GM12801 (cell line): ENCODE data around the gene HIVEP2.

Experiments
- TF ChIP-seq, protein P1 (sequence below): IDR thresholded peaks from one replicate; pipeline ENCODE4 v1.5.1; 2011; ENCODE audit warnings: control low read depth; ENCODE audit not compliant: insufficient read length; ENCODE audit errors: extremely low read depth

The HIVEP2 gene

DNA sequence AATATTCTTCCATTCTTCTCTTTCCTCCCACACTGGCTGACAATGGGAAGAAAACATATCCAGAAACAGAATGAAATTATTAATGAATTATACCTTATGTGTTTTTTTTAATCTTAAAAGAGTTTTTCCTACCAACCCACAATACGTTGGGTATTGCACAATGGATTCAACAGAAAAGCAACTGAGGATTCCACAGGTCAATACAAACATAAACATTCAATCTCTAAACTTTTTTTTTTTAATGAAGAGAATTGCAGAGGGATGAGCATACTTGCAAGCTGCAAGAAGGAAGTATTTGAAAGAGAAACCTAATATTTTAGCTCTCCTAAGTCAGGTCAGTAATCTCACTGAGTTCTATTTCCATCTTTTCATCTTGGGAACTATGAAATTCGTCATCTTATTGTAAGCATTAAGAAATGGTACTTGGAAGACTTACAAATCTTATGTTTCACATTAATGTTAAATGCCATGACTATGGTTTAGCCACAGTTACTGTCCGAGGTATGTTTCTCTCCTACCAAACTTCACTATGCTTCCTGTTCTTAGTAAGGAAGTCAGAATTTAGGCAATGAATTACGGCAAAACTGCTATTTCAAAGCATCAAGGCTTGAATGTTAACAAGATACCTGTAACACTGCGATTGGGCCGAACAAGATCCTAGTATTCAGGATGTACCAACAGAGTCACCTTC lies 100.8 kb downstream of the HIVEP2 start:
- TF ChIP-seq, protein P1, sequence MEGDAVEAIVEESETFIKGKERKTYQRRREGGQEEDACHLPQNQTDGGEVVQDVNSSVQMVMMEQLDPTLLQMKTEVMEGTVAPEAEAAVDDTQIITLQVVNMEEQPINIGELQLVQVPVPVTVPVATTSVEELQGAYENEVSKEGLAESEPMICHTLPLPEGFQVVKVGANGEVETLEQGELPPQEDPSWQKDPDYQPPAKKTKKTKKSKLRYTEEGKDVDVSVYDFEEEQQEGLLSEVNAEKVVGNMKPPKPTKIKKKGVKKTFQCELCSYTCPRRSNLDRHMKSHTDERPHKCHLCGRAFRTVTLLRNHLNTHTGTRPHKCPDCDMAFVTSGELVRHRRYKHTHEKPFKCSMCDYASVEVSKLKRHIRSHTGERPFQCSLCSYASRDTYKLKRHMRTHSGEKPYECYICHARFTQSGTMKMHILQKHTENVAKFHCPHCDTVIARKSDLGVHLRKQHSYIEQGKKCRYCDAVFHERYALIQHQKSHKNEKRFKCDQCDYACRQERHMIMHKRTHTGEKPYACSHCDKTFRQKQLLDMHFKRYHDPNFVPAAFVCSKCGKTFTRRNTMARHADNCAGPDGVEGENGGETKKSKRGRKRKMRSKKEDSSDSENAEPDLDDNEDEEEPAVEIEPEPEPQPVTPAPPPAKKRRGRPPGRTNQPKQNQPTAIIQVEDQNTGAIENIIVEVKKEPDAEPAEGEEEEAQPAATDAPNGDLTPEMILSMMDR: no peak

DNA sequence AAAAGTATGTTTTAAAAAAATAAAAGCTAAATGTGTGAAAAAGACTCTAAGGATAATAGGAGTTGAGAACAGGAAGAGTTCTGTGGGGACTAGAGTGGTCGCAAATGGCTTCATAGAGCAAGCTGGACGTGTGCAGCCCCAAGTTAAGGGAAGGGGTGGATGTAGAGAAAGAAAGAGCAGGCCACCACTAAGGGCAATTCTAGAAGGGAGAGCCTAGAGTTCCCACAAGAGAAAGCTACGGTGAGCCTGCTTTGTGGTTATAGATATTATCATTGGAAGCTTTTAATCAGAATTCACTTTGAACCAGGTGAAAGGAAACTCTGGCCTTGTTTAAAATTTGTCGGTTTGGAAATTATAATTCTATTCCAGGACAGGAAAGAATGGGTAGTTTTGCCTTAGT lies 101.6 kb downstream of the HIVEP2 start:
- TF ChIP-seq, protein P1: no peak

DNA sequence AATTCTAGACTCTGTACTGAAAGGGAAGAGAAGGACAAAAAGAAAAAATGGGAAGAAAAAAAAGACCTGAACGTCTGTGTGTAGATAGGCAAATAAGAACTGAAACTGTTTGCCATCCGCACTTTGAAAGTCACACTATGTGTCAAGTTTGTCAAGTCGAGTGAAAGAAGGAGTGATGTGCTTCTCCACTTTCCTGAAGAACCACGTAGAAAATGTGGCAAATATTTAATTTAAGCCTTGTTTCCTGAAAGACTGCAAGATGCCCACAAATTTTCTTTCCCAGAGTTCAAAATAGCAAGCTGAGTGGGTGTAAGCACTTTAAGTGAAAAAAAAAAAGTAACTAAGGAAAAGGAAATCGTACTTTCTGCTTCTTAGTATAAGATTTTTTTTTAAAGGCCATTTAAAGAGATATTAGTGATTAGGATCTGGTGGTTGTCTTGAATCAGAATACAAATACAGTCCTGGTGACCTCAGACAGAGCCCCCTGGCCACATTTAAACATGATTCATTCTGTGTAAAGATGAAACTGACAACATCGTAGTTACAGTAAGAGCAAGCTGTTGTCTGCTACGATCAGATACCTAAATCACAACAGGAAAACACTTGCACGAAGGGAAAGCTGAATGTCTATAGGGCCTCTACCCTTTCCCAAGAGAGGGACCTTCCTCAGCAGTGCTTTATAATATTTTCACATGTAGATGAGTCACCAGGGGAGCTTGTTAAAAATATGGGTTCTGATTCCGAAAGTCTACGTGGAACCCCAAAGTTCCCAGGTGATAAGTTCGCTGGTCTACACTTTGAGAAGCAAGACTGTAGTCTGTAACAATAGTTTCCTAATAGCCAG lies 102.3 kb downstream of the HIVEP2 start:
- TF ChIP-seq, protein P1: no peak

DNA sequence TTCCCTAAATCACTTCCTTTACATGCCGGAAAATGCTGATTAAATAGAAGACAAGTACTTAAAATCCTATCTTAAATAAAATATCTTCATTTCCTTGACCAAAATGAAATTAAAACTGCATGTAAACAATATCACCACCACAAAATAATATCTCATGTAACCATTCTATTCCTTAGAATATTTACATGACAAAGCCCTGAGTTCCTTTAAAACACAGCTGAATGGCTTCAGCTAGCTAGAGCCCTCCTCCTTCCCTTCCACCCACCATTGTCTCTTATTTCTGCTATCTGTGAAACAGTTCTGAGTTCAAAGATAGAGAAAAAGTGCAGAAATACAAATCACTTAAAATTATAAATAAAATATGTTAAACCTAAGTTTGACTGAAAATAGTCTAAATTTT lies 103.1 kb downstream of the HIVEP2 start:
- TF ChIP-seq, protein P1: no peak

GRCh38 chr6:142839686-142840040 lies 105.3 kb downstream of the HIVEP2 start:
- TF ChIP-seq, protein P1: no peak

DNA sequence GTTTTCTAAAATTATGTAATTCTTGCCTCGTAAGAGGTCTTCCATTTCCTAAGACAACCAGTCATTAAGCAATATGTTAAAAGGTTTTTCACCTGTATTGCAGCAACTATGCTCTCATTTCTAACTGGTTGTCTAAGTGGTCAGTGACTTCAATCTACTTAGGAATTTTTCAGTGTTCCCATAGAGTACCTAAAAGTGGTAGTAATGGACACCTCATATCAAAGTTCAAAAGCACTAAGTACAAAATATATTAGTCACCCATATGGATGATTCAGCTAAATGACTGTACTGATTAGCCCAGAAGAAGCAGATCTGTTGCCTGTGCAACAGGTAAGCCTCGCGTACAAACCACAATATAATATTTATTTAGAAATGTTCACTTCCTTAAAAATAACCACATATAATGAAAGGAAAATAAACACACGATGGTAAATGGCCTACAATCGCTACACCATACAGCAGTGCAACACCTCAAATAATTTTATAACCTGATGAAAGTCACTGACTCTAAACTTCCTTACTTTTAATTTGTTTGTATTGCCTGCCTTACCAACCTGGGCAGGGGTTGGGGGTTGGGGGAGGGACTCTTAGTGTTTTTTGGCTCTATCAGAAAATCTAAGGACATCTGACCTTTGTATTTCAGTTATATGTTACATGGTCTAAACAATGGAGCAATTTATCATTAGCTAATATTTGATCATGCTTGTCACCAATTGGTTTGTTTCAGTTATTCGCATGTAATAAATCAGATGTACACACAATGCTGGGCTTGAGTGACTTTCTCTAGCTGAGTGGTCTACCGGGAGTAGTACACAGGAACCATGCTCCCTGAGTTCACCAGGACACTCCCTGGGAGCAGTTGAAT lies 105.9 kb downstream of the HIVEP2 start:
- TF ChIP-seq, protein P1: no peak

DNA sequence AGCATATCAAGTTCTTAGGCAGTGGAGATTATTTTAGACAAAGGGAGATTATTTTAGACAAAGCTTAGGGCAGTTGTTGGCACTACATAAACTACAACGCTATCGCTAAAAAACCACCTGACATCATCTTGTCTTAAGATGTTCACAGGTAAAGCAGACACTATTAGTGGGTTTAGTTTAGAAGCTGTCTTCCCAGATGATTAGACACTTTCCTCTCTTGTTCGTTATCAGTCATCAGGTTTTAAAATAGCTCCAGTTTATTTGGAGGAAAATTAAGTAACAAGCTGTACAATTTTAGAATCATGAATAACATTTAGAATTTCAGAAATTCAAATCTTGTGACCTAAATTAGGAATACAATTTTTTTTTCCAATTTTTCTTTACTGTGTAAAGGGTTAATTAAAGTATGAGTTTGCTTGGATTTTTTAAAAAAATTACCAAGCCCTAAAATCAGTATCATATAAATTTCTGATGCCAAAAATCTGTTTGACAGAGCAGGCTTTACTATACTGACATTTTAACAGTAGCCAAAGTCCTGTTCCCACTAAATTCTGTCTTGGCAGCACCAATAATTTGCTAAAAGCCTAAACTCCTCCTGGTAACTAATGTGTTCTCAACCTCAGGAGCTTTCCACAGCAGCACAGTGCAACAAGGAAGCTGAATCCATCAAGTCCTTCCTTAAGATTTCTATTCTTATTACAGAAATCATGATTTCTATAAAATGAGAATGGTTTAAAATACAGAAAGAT lies 109.0 kb downstream of the HIVEP2 start:
- TF ChIP-seq, protein P1: no peak
